ENCODE results near the gene RECK. TPM values are rescaled to one million over a fixed set of nuclear protein-coding genes. Genes with fewer than 3 reads are reported as not detected.

Gene RECK
- total RNA-seq, 8 experiments from 2014 or later: 3.9 to 42.2 (median 8.0) TPM

- Histone ChIP-seq H3K4me1 (replicated peaks in 1 of 2) (peaks cover 0 to 19% of the 10 kb centered on the region in 2 donors), H3K4me3 (no peak overlapping the region), H3K27ac (no peak overlapping the region)
- no peak for ATAC-seq (replicated peaks in 6 of 8)
- 55 to 100% (median 84%) methylated on average over 1 to 8 of the region's 11 CpGs; no CpG with 5 or more reads in 2 of the 10 experiments for WGBS, 10 experiments
- in situ Hi-C loops (cut with MboI; ENCODE audit: low pct_unique_long_range_greater_than_20kb in 2 of 9, low sequenced_read_pairs in 9 of 9, unreplicated experiment in 9 of 9): no loop called here
Measured at GRCh38 chr9:36140086-36141084, 103.7 kb downstream of the RECK start.

- H3K4me3 ChIP-seq: no peak overlapping the region
- no peak overlapping the region for H3K27ac ChIP-seq
- in situ Hi-C loops (cut with MboI; ENCODE audit: low pct_unique_long_range_greater_than_20kb in 2 of 9, low sequenced_read_pairs in 9 of 9, unreplicated experiment in 9 of 9): no loop called here
- peaks cover 0 to 17% of the 10 kb centered on the region in 2 donors for H3K4me1 ChIP-seq (replicated peaks in 1 of 2)
- peak in 1 of 8 experiments; percentile 19 for ATAC-seq (replicated peaks in 6 of 8)
- 19 to 100% (median 78%) methylated on average over 1 to 4 of the region's 4 CpGs for WGBS, 10 experiments
Measured at GRCh38 chr9:36141288-36141687, 104.6 kb downstream of the RECK start.

- H3K4me3 ChIP-seq: no peak overlapping the region
- in situ Hi-C loops (cut with MboI; ENCODE audit: low pct_unique_long_range_greater_than_20kb in 2 of 9, low sequenced_read_pairs in 9 of 9, unreplicated experiment in 9 of 9): no loop called here
- peaks cover 0 to 17% of the 10 kb centered on the region in 2 donors for H3K4me1 ChIP-seq (replicated peaks in 1 of 2)
- ATAC-seq (replicated peaks in 6 of 8): no peak
- no peak overlapping the region for H3K27ac ChIP-seq
- WGBS, 10 experiments: 78 to 100% (median 86%) methylated on average over 1 to 4 of the region's 7 CpGs; no CpG with 5 or more reads in 6 of the 10 experiments
Measured at GRCh38 chr9:36141761-36142160, 105.0 kb downstream of the RECK start.

GRCh38 chr9:36142510-36143244 is 106.0 kb downstream of the RECK start:
- peak in 3 of 8 experiments; percentile 10 to 26 (median 25) for ATAC-seq (replicated peaks in 6 of 8)
- no peak overlapping the region for H3K4me3 ChIP-seq
- in situ Hi-C loops (cut with MboI; ENCODE audit: low pct_unique_long_range_greater_than_20kb in 2 of 9, low sequenced_read_pairs in 9 of 9, unreplicated experiment in 9 of 9): no loop called here
- WGBS, 10 experiments: 17 to 94% (median 72%) methylated on average over 1 to 6 of the region's 12 CpGs; no CpG with 5 or more reads in 1 of the 10 experiments
- no peak overlapping the region for H3K27ac ChIP-seq
- peaks cover 0 to 15% of the 10 kb centered on the region in 2 donors for H3K4me1 ChIP-seq (replicated peaks in 1 of 2)

- 17 to 93% (median 59%) methylated on average over 1 to 8 of the region's 13 CpGs; no CpG with 5 or more reads in 3 of the 10 experiments for WGBS, 10 experiments
- H3K27ac ChIP-seq: no peak overlapping the region
- in situ Hi-C loops (cut with MboI; ENCODE audit: low pct_unique_long_range_greater_than_20kb in 2 of 9, low sequenced_read_pairs in 9 of 9, unreplicated experiment in 9 of 9): no loop called here
- H3K4me1 ChIP-seq (replicated peaks in 1 of 2): peaks cover 0 to 13% of the 10 kb centered on the region in 2 donors
- no peak overlapping the region for H3K4me3 ChIP-seq
- no peak for ATAC-seq (replicated peaks in 6 of 8)
Measured at GRCh38 chr9:36143245-36143641, 106.5 kb downstream of the RECK start.

- Histone ChIP-seq H3K4me1 (replicated peaks in 1 of 2) (peaks cover 0 to 8% of the 10 kb centered on the region in 2 donors), H3K27ac (no peak overlapping the region), H3K4me3 (no peak overlapping the region)
- 80 to 100% (median 95%) methylated on average over 1 to 6 of the region's 12 CpGs; no CpG with 5 or more reads in 3 of the 10 experiments for WGBS, 10 experiments
- ATAC-seq (replicated peaks in 6 of 8): no peak
- in situ Hi-C loops (cut with MboI; ENCODE audit: low pct_unique_long_range_greater_than_20kb in 2 of 9, low sequenced_read_pairs in 9 of 9, unreplicated experiment in 9 of 9): no loop called here
Measured at GRCh38 chr9:36144309-36145232, 107.9 kb downstream of the RECK start.

- Histone ChIP-seq H3K4me3 (no peak overlapping the region), H3K4me1 (replicated peaks in 1 of 2) (peaks cover 0 to 4% of the 10 kb centered on the region in 2 donors), H3K27ac (no peak overlapping the region)
- WGBS, 10 experiments: 83 to 100% (median 90%) methylated on average over 1 to 4 of the region's 4 CpGs; no CpG with 5 or more reads in 2 of the 10 experiments
- ATAC-seq (replicated peaks in 6 of 8): no peak
- in situ Hi-C loops (cut with MboI; ENCODE audit: low pct_unique_long_range_greater_than_20kb in 2 of 9, low sequenced_read_pairs in 9 of 9, unreplicated experiment in 9 of 9): no loop called here
Measured at GRCh38 chr9:36145970-36146369, 109.3 kb downstream of the RECK start.

- in situ Hi-C loops (cut with MboI; ENCODE audit: low pct_unique_long_range_greater_than_20kb in 2 of 9, low sequenced_read_pairs in 9 of 9, unreplicated experiment in 9 of 9): no loop called here
- no peak for ATAC-seq (replicated peaks in 6 of 8)
- no peak overlapping the region for H3K4me3 ChIP-seq
- 20 to 100% (median 89%) methylated on average over 1 to 4 of the region's 10 CpGs; no CpG with 5 or more reads in 6 of the 10 experiments for WGBS, 10 experiments
- peaks cover 0 to 4% of the 10 kb centered on the region in 2 donors for H3K4me1 ChIP-seq (replicated peaks in 1 of 2)
- H3K27ac ChIP-seq: no peak overlapping the region
Measured at GRCh38 chr9:36146651-36147050, 109.9 kb downstream of the RECK start.

- Histone ChIP-seq H3K4me3 (no peak overlapping the region), H3K27ac (no peak overlapping the region), H3K4me1 (replicated peaks in 1 of 2) (peaks cover 0 to 4% of the 10 kb centered on the region in 2 donors)
- WGBS, 10 experiments: 40 to 100% (median 95%) methylated on average over 1 to 8 of the region's 14 CpGs; no CpG with 5 or more reads in 2 of the 10 experiments
- ATAC-seq (replicated peaks in 6 of 8): no peak
- in situ Hi-C loops (cut with MboI; ENCODE audit: low pct_unique_long_range_greater_than_20kb in 2 of 9, low sequenced_read_pairs in 9 of 9, unreplicated experiment in 9 of 9): no loop called here
Measured at GRCh38 chr9:36147441-36148175, 110.9 kb downstream of the RECK start.

GRCh38 chr9:36148311-36149051 is 111.8 kb downstream of the RECK start:
- in situ Hi-C loops (cut with MboI; ENCODE audit: low pct_unique_long_range_greater_than_20kb in 2 of 9, low sequenced_read_pairs in 9 of 9, unreplicated experiment in 9 of 9): no loop called here
- peaks cover 0 to 4% of the 10 kb centered on the region in 2 donors for H3K4me1 ChIP-seq (replicated peaks in 1 of 2)
- H3K4me3 ChIP-seq: no peak overlapping the region
- ATAC-seq (replicated peaks in 6 of 8): peak; percentile 61 to 96 (median 82)
- H3K27ac ChIP-seq: no peak overlapping the region
- WGBS, 10 experiments: 0 to 100% (median 76%) methylated on average over 2 to 11 of the region's 14 CpGs; no CpG with 5 or more reads in 3 of the 10 experiments

GRCh38 chr9:36149197-36149596 is 112.5 kb downstream of the RECK start:
- ATAC-seq (replicated peaks in 6 of 8): peak in 3 of 8 experiments; percentile 20 to 26 (median 22)
- in situ Hi-C loops (cut with MboI; ENCODE audit: low pct_unique_long_range_greater_than_20kb in 2 of 9, low sequenced_read_pairs in 9 of 9, unreplicated experiment in 9 of 9): no loop called here
- Histone ChIP-seq H3K4me3 (no peak overlapping the region), H3K27ac (no peak overlapping the region), H3K4me1 (replicated peaks in 1 of 2) (peaks cover 3 to 7% of the 10 kb centered on the region in 2 donors)
- 93 to 100% methylated on average over 2 to 3 of the region's 4 CpGs; no CpG with 5 or more reads in 8 of the 10 experiments for WGBS, 10 experiments

All from motor neuron (in vitro differentiated cells).